HL-60 (cell line): ENCODE measurements around the gene SYNGR3.

Experiments used
- CTCF ChIP-seq: IDR thresholded peaks from one replicate; pipeline ENCODE4 v1.5.1; 2011; ENCODE audit warnings: low read length, control low read depth, inconsistent platforms; ENCODE audit not compliant: insufficient read depth
- GABPA ChIP-seq: IDR thresholded peaks from 2 replicates; pipeline ENCODE4 v1.6.1; 2012; ENCODE audit warnings: low read depth
- POLR2AphosphoS5 ChIP-seq: IDR thresholded peaks from 2 replicates; pipeline ENCODE4 v1.6.1; 2012; ENCODE audit warnings: low read depth
- REST ChIP-seq: IDR thresholded peaks from 2 replicates; pipeline ENCODE4 v1.6.1; 2012; ENCODE audit warnings: low read depth; ENCODE audit not compliant: insufficient replicate concordance

GRCh38 chr16:1945559-1946391 lies 44.0 kb upstream of the SYNGR3 start:
- no peak for TF ChIP-seq CTCF
- no peak for TF ChIP-seq POLR2AphosphoS5
- TF ChIP-seq REST, result no peak
- no peak for TF ChIP-seq GABPA
